ENCODE results near the gene CCM2L. TPM values are rescaled to one million over a fixed set of nuclear protein-coding genes. Genes with fewer than 3 reads are reported as not detected.

CCM2L gene
- total and polyA plus RNA-seq, 10 of the 15 experiments (the other 5 are each of a cell fraction or from before 2014, with no cell fraction given): not detected

- H3K27me3 ChIP-seq (replicated peaks in 1 of 2; ENCODE audit: control insufficient read depth in 2 of 2, insufficient read depth in 2 of 2, low read length in 1 of 2): peaks cover 0 to 6% of the 10 kb centered on the region in 2 experiments; a peak in 2 of 4 replicates
- in situ Hi-C loops (cut with MboI) (no loop called here), intact Hi-C loops (cut with micrococcal nuclease; ENCODE audit: unreplicated experiment) (no loop called here)
- no peak for TF ChIP-seq RB1 (IDR thresholded peaks at IDR 0.05; ENCODE audit: borderline replicate concordance)
- H3K36me3 ChIP-seq (ENCODE audit: control insufficient read depth in 2 of 2, insufficient read depth in 2 of 2, low read length in 1 of 2): no peaks in the 10 kb centered on the region
- ATAC-seq (no peak), DNase-seq (ENCODE audit: low read depth, low spot score) (no peak), FAIRE-seq (no peak)
- H3K9ac ChIP-seq (ENCODE audit: control insufficient read depth, insufficient read depth, low read length): no peak overlapping the region
- ChIA-PET RAD21 (ENCODE audit: unreplicated experiment) (no interaction called here), POLR2A (interaction anchor here (0.6 kb wide), 1 partner anchor 554 kb away, joined by 3 read pairs; no protein-coding TSS in a partner anchor), CTCF (interaction anchor here (1.0 to 1.6 kb wide), 2 partner anchors 121 to 122 kb away, joined by 3 to 4 read pairs; no protein-coding TSS in a partner anchor), SMC1A (ENCODE audit: uncharacterized antibody, unreplicated experiment) (no interaction called here)
- H3K27ac ChIP-seq (ENCODE audit: control insufficient read depth, insufficient read depth): no peak overlapping the region
- H2AFZ ChIP-seq (ENCODE audit: control insufficient read depth, low read depth, low read length): no peak overlapping the region
- H3K4me2 ChIP-seq (ENCODE audit: control insufficient read depth, insufficient read depth): no peak overlapping the region
- no peaks in the 10 kb centered on the region for H4K20me1 ChIP-seq (ENCODE audit: control insufficient read depth, insufficient read depth)
- BruUV-seq (replicated peaks): no TSS peak
- WGBS (ENCODE audit: insufficient coverage, insufficient replicate concordance, low lambda C conversion rate, missing lambda C conversion rate): 20% methylated on average over 10 of the region's 10 CpGs
- no peaks in the 10 kb centered on the region for H3K4me1 ChIP-seq (ENCODE audit: control insufficient read depth, insufficient read depth, low read length)
- no peak overlapping the region for H3K4me3 ChIP-seq
- no peaks in the 10 kb centered on the region for H3K79me2 ChIP-seq (ENCODE audit: control insufficient read depth, insufficient read depth, low read length)
- no peaks in the 10 kb centered on the region for H3K9me3 ChIP-seq (replicated peaks; ENCODE audit: control insufficient read depth, insufficient read depth, low read length)
These were observed 35.2 kb upstream of the CCM2L start for GRCh38 chr20:31974951-31975487.

DNA sequence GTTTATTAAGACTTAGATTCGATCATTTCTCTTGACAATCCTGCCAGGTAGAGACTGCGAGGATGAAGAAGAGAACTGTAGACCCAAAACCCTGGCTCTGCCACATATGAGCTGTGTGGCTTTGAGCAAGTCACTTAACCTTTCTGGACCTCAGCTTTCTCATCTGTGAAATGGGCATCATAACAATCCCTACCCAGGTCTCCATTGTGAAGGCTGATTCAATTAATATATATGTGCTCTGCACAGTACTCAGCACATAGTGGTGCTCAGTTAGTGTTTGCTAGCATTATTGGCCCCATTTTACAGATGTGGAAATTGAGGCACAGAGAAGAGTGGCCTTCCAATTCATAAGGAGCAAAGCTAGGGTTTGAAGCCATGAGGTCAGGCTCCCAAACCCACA lies 34.4 kb upstream of the CCM2L start:
- peaks cover 0 to 6% of the 10 kb centered on the region in 2 experiments; a peak in 2 of 4 replicates for H3K27me3 ChIP-seq (replicated peaks in 1 of 2; ENCODE audit: control insufficient read depth in 2 of 2, insufficient read depth in 2 of 2, low read length in 1 of 2)
- H4K20me1 ChIP-seq (ENCODE audit: control insufficient read depth, insufficient read depth): no peaks in the 10 kb centered on the region
- H3K4me1 ChIP-seq (ENCODE audit: control insufficient read depth, insufficient read depth, low read length): no peaks in the 10 kb centered on the region
- POLR2A ChIA-PET: interaction anchor here (0.5 kb wide), 1 partner anchor 218 kb away, joined by 3 read pairs; no protein-coding TSS in a partner anchor
- ATAC-seq (no peak), DNase-seq (ENCODE audit: low read depth, low spot score) (no peak), FAIRE-seq (no peak)
- no peak overlapping the region for H3K9ac ChIP-seq (ENCODE audit: control insufficient read depth, insufficient read depth, low read length)
- intact Hi-C loops (cut with micrococcal nuclease; ENCODE audit: unreplicated experiment) (no loop called here), in situ Hi-C loops (cut with MboI) (no loop called here)
- no peaks in the 10 kb centered on the region for H3K36me3 ChIP-seq (ENCODE audit: control insufficient read depth in 2 of 2, insufficient read depth in 2 of 2, low read length in 1 of 2)
- no peak overlapping the region for H3K4me3 ChIP-seq
- no peaks in the 10 kb centered on the region for H3K9me3 ChIP-seq (replicated peaks; ENCODE audit: control insufficient read depth, insufficient read depth, low read length)
- TF ChIP-seq HDAC6 (IDR thresholded peaks at IDR 0.05; ENCODE audit: unreplicated experiment) (no peak), IKZF2 (IDR thresholded peaks at IDR 0.05) (no peak), NFYB (IDR thresholded peaks at IDR 0.05; ENCODE audit: insufficient read depth, low read depth, low read length) (no peak), GATAD2B (conservative IDR thresholded peaks at IDR 0.05; ENCODE audit: low read depth) (no peak)
- WGBS (ENCODE audit: insufficient coverage, insufficient replicate concordance, low lambda C conversion rate, missing lambda C conversion rate): 0% methylated on average over 2 of the region's 2 CpGs
- H3K4me2 ChIP-seq (ENCODE audit: control insufficient read depth, insufficient read depth): no peak overlapping the region
- no peak overlapping the region for H2AFZ ChIP-seq (ENCODE audit: control insufficient read depth, low read depth, low read length)
- BruUV-seq (replicated peaks): no TSS peak
- CTCF ChIA-PET: interaction anchor here (1.0 to 1.6 kb wide), 2 partner anchors 122 to 123 kb away, joined by 3 to 4 read pairs; no protein-coding TSS in a partner anchor
- RAD21 ChIA-PET (ENCODE audit: unreplicated experiment): interaction anchor here (1.1 kb wide), 1 partner anchor 54 kb away, joined by 3 read pairs; no protein-coding TSS in a partner anchor
- no peak overlapping the region for H3K27ac ChIP-seq (ENCODE audit: control insufficient read depth, insufficient read depth)
- SMC1A ChIA-PET (ENCODE audit: uncharacterized antibody, unreplicated experiment): no interaction called here
- no peaks in the 10 kb centered on the region for H3K79me2 ChIP-seq (ENCODE audit: control insufficient read depth, insufficient read depth, low read length)
